Epithelial cell of proximal tubule (primary cell): ENCODE measurements around the gene PRKN. TPM values are rescaled to one million over a fixed set of nuclear protein-coding genes. Genes with fewer than 3 reads are reported as not detected.

ENCODE experiments used
- DNase-seq: peaks from one replicate; pipeline ENCODE4 v3.0.0-alpha.2; 2011; ENCODE audit warnings: low read depth
- H3K4me3 ChIP-seq: 2 replicates; pipeline ENCODE4 v1.5.1; 2011; ENCODE audit warnings: low read depth, mild to moderate bottlenecking, low read length
- total RNA-seq: library from RNA; depleted of rRNA; stranded (reverse); fragments of >200 nt; gene quantifications from 2 replicates; pipeline ENCODE4 v1.2.3, GENCODE V29; 2015
- TF ChIP-seq, protein P1 (sequence below): conservative IDR thresholded peaks from 2 replicates; pipeline ENCODE4 v1.5.1; 2012; ENCODE audit warnings: low read depth, mild to moderate bottlenecking, low read length

PRKN gene
- total RNA-seq, 1 donor from 2014 or later = 0.58 TPM

DNA sequence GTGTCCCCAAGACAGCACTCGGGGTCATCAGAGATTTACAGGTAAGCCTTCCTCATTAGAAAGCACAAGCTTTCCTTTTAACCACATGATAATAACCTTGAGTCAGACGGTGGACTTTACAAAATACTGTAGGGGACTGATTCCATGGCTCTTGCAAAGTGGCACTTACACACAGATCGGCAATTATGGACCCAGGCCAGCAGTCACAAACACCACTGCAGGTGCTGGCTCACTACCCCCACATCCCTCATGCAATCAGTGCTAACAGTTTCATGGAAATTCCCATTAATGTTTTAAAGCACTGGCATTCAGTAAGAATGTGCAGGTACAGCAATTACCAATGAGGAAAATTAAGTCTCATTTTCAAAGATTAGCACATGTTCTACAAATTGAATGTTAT, 516.5 kb downstream of the PRKN start:
- no peak for DNase-seq
- H3K4me3 ChIP-seq = no peak overlapping the region
- TF ChIP-seq, protein P1, sequence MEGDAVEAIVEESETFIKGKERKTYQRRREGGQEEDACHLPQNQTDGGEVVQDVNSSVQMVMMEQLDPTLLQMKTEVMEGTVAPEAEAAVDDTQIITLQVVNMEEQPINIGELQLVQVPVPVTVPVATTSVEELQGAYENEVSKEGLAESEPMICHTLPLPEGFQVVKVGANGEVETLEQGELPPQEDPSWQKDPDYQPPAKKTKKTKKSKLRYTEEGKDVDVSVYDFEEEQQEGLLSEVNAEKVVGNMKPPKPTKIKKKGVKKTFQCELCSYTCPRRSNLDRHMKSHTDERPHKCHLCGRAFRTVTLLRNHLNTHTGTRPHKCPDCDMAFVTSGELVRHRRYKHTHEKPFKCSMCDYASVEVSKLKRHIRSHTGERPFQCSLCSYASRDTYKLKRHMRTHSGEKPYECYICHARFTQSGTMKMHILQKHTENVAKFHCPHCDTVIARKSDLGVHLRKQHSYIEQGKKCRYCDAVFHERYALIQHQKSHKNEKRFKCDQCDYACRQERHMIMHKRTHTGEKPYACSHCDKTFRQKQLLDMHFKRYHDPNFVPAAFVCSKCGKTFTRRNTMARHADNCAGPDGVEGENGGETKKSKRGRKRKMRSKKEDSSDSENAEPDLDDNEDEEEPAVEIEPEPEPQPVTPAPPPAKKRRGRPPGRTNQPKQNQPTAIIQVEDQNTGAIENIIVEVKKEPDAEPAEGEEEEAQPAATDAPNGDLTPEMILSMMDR = no peak

DNA sequence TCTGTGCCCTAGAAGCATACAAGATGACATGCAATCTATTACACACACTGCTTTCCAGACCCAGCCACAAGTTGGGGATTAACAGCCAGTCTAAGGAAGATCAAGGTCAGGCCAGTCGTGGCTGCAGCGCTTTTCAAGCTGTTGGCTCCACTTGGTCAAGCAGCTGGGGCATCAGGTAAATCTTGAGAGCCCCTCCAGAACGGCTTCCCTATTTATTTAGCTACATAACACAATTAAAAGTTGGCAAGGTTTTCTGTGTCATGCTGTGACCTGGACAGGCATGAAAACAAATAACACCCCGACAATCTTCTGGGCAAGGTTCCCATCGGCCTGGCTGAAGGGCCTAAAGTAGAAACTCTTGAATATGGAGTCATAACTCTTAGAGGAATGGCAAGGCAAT, 524.3 kb downstream of the PRKN start:
- DNase-seq = no peak
- H3K4me3 ChIP-seq = no peak overlapping the region
- TF ChIP-seq, protein P1 = no peak

DNA sequence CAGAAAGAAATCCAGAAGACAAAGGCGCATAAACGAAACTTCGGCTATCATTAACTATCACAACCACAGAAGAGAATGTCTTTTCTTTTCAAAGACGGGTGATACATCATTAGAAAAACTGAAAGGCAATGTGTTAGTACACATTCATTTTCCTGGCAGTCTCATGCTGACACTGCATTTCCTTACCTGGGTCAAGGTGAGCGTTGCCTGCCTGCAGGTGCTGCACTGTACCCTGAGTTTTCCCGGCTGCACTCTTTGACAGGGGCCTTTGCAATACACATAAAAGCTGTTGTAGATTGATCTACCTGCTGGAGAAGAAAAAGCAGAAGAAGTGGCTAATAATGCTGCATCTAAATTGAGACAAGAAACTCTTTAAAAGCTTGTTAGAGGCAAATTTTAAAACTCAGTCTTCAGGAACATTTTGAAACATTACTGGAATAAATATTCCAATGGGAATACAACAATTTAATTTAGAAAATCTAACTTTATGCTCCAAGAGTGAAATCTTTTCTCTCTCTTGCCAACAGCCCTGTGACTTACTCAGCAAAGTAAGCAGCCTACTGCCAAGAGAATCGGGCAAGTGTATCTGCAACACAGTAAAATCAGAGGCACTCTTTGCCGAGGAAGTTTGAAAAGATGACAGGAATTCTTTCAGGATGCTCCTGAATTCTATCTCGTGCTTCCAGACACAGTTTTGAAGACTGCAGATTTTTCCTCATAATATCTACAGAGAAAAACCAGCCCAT, 526.4 kb downstream of the PRKN start:
- TF ChIP-seq, protein P1 = no peak
- H3K4me3 ChIP-seq = no peak overlapping the region
- no peak for DNase-seq

DNA sequence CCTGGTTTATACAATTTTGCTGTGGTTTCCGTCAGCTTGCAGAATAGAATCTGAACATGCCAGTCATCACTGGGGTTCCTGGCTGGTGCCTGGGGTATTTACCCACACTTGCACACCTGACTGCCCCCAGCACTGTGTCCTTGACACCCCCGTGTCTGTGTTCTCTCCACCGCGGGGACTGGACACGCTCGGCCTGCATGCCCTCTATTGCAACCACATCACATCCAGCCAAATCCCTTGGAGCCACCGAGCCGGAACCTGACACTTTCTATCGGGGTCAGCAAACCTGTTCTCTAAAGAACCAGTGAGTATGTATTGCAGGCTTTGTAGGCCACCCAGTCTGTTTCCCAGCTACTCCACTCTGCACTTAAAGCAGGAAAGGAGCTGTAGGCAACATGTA, 527.5 kb downstream of the PRKN start:
- no peak overlapping the region for H3K4me3 ChIP-seq
- peak; percentile 41 for DNase-seq
- TF ChIP-seq, protein P1 = no peak

DNA sequence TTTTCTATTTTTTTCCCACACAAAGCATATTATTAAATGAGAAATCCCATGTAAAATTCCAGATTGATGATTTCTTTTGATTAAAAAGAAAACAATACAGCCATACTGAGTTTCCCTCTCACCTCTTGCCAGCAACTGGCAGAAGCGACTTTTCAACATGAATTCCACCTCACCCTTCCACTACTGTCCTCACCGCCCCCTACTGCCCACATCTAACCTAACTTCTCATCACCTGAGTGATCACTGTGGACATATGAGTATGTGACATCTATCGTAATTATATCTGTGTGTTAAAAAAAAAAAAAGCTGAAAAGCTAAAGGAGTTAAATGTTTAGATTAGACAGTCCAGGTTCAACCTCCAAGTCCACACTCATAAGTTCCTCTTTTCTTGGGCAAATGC, 528.6 kb downstream of the PRKN start:
- H3K4me3 ChIP-seq = no peak overlapping the region
- TF ChIP-seq, protein P1 = peak; percentile 37
- no peak for DNase-seq

DNA sequence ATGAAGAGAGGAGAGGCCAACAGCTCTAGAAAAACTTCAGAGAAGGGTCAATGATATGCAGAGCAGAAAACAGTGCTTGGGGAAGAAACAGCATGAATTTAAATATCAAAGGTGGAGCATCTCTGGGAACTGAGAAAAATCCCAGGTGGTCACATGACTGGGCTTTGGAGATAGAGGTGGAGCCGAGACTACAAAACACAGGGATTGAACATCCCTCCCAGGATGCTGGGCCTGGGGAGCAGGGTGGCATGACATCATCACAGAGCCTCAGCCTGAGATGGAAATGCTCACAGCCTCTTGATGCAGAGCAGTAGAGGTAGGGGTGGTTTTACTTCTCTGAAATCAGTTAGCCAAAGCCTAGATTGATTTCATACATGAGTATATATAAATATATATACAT, 529.5 kb downstream of the PRKN start:
- TF ChIP-seq, protein P1 = no peak
- DNase-seq = no peak
- H3K4me3 ChIP-seq = no peak overlapping the region

DNA sequence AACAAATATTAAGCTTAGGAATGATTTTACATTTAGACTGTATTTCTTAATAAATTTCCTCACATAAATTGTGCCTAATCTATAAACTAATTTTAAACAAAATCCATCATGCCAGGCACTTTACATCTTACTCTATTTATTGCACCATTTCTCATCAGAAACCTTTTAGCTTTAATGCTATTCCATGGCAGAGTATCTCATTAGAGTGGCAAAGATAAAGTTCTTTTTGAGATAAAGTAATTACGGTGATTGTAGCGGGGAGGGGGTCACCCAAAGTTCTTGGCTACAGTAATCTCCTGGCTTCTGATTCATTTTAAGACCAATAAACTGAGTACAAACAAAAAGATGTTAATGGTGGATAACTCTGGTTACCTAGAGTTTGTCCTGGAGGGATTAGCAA, 532.1 kb downstream of the PRKN start:
- DNase-seq = no peak
- TF ChIP-seq, protein P1 = no peak
- H3K4me3 ChIP-seq = no peak overlapping the region
